Fibroblast of mammary gland (primary cell): ENCODE results near the gene NTRK2.

Experiments used
- DNase-seq: peaks from one replicate; pipeline ENCODE4 v3.0.0-alpha.2; 2010; ENCODE audit warnings: low read depth
- H3K4me3 ChIP-seq: 2 replicates; pipeline ENCODE4 v1.5.1; 2011; ENCODE audit warnings: low read depth, mild to moderate bottlenecking, low read length, moderate library complexity; ENCODE audit not compliant: control insufficient read depth
- CTCF ChIP-seq: conservative IDR thresholded peaks from 2 replicates; pipeline ENCODE4 v1.5.1; 2011; ENCODE audit warnings: low read depth, low read length, inconsistent platforms; ENCODE audit not compliant: control insufficient read depth, insufficient read depth

The NTRK2 gene

DNA sequence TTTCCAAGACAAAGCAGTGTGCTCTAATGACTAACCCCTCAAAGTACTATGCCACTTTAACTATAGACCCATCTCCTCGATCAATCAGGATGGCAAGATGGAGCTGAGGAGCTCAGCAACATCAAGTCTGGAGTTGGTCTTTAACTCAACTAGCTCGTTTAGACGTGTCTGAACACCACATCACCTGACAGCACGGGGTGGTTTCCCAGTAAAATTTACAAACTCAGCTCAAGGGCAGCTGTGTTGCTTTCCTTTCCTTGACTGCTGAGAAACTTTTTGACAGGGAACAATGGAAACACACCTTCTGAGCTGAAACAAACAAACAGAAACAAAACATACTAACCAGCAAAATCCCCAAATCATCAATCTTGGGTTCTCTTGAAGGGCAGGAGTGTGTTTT is 202.5 kb downstream of the NTRK2 start:
- H3K4me3 ChIP-seq = no peak overlapping the region
- no peak for TF ChIP-seq CTCF
- DNase-seq = no peak

DNA sequence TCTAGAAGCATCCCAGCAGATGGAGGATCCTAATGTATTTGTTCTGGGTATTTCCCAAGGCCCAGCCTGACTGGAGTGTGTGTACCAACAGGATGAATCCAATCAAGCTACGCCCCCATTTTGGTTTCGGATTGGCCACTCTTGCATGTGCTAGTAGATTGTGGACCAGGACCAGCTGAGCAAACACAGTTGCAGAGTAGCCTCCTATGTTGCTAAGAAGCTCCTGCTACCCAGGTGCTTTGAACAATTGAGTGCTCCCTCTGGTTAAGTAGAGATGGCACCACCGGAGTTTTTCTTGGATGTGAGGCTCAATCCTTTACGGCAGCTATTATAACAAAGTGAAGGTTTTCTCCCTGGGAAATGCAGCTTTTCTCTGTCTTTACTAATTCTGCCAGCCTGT is 204.5 kb downstream of the NTRK2 start:
- TF ChIP-seq CTCF = no peak
- no peak for DNase-seq
- no peak overlapping the region for H3K4me3 ChIP-seq

DNA sequence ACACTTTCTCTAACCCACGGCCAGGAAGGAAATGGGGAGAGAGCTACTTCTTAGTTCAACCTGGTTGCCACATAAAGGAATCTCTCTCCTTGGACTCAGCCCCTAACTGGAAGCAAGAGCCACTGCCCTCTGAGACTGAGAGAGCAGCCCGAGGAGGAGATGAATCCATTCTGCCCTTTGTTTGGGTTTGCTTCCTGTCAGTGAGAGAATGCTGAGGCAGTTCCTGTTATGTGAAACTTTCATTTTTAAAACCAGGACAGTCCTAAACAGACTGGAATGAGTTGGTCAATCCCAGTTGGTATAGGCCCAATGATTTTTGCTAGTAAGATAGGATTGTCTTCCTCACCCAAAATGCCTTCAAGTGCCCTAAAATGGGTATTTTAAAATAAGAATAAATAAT is 205.1 kb downstream of the NTRK2 start:
- no peak for DNase-seq
- no peak for TF ChIP-seq CTCF
- H3K4me3 ChIP-seq = no peak overlapping the region

DNA sequence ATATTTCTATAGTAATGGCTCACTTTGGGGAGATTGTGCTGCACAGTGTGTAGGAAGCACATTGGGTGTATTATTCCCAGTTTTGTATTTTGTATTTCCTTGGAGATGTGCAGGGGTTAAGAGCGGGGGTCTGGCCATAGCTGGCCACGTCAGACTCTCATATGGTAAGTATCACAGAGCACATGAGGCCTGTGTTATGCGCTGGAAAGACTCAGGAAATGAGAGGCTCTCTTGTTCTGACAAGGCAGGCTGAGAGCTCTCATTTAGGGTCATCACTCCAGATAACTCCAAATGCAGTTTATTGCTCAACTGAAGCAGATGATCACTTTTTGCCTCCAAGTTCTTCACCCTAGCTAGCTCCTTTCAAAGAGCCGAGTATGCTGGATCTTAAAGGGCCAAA is 205.7 kb downstream of the NTRK2 start:
- H3K4me3 ChIP-seq = no peak overlapping the region
- DNase-seq = no peak
- no peak for TF ChIP-seq CTCF

GRCh38 chr9:84879631-84880030 is 210.1 kb downstream of the NTRK2 start:
- no peak for DNase-seq
- no peak overlapping the region for H3K4me3 ChIP-seq
- no peak for TF ChIP-seq CTCF

DNA sequence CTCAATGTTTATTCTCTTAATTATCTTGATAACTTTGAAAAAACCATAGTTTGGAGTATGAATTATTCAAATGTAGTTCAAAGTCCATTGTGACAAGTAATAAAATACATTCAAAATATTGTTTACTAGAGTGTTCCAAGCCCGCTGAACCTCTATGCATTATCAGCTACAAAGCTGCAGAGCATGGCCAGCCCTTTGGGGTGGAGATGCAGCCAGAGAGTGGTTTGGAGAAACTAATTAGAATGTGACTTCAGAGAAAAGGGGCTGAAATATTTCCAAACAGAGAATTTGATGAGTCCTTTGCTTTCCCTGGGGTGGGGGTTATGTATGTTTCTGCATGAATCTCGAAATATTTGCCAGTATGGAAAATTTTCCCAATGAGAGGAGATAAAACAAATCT is 211.3 kb downstream of the NTRK2 start:
- TF ChIP-seq CTCF = no peak
- H3K4me3 ChIP-seq = no peak overlapping the region
- DNase-seq = no peak

- H3K4me3 ChIP-seq = no peak overlapping the region
- no peak for TF ChIP-seq CTCF
- no peak for DNase-seq
Observed at GRCh38 chr9:84886866-84887265, 217.3 kb downstream of the NTRK2 start.
